ELF-1 (cell line): Measurements from ENCODE around the gene SURF2.
"Not testable (repeated sequence)": the region's sequence is repeated elsewhere in the genome, so short reads cannot be mapped to it uniquely, and the experiment has no call there.

ENCODE experiments used
- DNase-seq: peaks from one replicate; pipeline ENCODE4 v3.0.0-alpha.2; 2016; ENCODE audit warnings: low read depth, low spot score

SURF2 gene

DNA sequence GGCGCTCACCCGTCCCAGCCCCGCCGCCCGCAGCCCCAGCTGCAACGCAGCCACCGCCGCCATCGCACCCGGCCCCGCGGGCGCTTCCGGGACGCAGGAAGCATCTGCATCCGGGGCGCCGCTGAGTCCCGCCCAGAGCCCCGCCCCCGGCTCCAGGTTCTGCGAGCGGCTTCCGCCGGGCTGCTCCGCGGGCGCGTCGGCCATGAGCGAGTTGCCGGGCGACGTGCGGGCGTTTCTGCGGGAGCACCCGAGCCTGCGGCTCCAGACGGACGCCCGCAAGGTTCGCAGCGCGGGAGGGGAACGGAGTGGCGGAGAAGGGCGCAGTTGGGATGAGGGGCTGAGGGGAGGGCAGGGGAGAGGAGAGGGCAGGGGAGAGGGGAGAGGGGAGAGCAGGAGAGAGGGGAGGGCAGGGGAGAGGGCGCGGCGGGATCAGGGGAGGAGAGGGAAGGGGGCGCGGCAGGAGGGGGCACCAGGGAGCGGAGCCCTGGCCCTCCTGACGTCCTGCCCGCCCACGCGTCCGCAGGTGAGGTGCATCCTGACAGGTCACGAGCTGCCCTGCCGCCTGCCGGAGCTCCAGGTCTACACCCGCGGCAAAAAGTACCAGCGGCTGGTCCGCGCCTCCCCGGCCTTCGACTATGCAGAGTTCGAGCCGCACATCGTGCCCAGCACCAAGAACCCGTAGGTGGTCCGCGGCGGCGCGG lies at the start of gene SURF2, which contains the start of gene SURF1:
SURF2 (plus strand) TSS at position 160 of the 701 bp plus-strand sequence; CDS start at position 203, 43 bp downstream.
SURF1 (minus strand) TSS at position 97 of the 701 bp plus-strand sequence; CDS start at position 63, 34 bp downstream.
- DNase-seq = peak; percentile 80

GRCh38 chr9:133307301-133307700 lies 49.0 kb upstream of the SURF2 start:
- no peak for DNase-seq

DNA sequence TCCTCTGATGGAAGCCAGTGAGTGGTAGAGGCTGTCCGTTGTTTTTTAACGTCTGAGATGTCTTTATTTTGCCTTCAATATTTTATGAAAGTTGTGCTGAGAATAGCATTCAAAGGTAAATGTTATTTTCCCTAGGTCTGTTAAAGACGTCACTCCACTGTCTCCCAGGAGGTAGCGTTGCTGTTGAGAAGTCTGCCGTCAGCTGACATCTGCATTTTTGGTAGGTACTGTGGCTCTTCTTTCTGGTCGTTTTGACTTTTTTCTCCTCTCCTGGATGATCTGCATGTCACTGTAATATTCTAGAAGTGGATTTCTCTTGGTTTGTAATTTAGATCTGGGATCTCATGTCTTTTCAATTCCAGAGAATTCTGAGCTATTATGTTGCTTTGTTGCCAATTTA lies 46.7 kb upstream of the SURF2 start:
- no peak for DNase-seq

GRCh38 chr9:133315997-133316396 lies 40.4 kb upstream of the SURF2 start:
- no peak for DNase-seq

GRCh38 chr9:133317551-133317950 lies 38.8 kb upstream of the SURF2 start:
- DNase-seq = not testable (repeated sequence)

GRCh38 chr9:133320421-133320881 lies 35.9 kb upstream of the SURF2 start:
- peak; percentile 44 for DNase-seq

DNA sequence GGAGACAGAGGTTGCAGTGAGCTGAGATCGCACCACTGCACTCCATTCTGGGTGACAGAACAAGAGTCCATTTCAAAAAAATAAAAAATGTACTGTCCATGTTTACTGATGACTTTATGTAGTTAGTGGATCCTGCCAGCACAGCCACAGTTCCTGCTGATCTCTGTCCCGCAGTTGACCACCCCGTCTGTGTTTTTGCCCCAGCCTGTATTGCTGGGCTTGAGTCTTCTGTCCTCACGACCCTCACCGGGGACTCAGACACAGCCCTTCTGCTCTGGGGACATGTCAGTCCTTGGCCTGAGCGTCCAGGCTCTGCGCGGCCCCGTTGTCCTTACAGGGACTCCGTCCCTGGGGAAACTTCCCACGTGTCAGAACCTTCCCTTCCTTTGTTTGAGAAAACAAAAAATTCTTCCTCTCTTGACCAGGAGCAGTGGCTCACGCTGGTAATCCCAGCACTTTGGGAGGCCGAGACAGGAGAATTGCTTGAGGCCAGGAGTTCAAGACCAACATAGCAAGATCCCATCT lies 34.9 kb upstream of the SURF2 start:
- DNase-seq = no peak

- no peak for DNase-seq
These were observed 33.6 kb upstream of the SURF2 start for GRCh38 chr9:133322701-133323100.

DNA sequence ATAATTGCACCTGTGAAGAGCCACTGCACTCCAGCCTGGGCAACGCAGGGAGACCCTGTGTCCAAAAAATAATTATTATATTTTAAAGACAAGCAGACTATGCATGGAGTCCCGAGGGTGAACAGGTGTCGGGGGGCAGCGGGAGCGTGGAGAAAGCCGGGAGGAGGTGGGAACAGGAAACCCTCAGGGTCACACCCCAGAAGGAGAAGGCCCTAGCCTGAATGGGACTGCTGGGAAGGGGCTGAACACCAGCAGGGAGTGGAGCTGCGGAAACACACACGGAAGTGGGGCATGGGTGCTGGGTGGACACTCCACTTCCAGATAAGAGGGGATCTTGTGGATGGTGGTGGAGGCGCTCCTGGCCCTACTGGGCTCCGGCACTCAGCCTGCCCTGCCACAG lies 33.1 kb upstream of the SURF2 start:
- no peak for DNase-seq

DNA sequence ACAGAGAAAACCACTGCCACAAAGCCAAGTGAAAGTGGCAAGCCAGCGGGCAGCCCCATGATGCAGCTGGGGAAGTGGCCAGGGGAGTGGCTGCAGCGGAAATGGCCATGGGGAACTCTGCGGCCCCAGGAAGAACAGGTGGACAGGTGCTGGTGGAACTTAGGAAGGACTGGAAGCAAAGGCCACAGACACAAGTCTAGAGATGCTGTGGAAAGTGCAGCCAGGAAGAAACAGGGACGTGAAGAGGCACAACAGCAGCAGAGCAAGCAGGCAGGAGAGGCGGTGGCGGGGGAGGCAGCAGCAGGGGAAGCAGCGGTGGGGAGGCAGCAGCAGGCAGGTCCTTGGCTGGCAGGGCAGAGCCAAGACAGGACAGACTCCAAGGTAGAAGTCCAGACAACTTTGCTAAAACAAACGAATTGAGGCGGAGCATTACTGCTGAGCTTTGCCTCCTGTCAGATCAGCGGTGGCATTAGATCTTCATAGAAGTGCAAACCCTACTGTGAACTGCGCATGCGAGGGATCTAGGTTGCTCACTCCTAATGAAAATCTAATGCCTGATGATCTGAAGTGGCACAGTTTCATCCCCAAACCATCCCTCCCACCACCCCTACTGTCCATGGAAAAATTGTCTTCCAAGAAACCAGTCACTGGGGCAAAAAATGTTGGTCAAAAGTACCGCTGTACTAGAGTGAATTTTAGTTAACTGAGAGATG lies 32.2 kb upstream of the SURF2 start:
- no peak for DNase-seq

DNA sequence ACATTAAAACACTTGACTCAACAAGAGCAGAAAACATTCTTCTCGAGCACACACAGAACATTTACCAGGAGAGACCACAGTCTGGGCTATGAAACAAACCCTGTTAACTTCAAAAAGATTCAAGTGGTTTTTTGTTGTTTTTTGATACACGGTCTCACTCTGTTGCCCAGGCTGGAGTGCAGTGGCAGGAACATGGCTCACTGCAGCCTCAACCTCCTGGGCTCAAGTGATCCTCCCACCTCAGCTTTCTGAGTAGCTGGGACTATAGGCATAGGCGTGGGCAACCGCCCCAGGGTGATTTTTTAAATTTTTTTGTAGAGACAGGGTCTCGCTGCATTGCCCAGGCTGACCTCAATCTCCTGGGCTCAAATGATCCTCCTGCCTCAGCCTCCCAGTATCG lies 29.3 kb upstream of the SURF2 start:
- DNase-seq = not testable (repeated sequence)

GRCh38 chr9:133327834-133328484 lies 28.4 kb upstream of the SURF2 start:
- DNase-seq = no peak

DNA sequence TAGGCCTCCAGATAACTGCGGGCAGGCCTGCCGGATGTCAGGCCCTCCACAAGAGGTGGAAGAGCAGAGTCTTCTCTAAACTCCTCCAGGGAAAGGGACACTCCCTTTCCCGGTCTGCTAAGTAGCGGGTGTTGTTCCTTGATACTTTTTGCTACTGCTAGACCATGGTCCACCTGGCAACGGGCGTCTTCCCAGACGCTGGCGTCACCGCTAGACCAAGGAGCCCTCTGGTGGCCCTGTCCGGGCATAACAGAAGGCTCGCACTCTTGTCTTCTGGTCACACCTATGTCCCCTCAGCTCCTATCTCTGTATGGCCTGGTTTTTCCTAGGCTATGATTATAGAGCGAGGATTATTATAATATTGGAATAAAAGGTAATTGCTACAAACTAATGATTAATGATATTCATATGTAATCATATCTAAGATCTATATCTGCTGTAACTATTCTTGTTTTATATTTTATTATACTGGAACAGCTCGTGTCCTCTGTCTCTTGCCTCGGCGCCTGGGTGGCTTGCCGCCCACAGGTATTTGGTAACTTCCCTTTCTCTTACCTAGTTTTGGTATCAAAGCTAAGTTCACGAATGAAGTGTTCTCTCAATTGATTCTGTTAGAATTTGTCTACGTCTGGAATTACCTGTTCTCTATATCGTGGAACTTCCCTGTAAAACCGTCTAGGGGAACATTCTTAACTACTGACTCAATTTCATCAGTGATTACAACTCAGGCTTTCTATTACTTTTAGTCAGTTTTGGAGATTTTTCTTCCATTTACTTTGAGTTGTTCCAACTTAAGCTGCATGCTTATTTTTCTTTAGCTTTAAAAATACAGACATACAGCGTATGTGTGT lies 26.8 kb upstream of the SURF2 start:
- DNase-seq = peak; percentile 75

DNA sequence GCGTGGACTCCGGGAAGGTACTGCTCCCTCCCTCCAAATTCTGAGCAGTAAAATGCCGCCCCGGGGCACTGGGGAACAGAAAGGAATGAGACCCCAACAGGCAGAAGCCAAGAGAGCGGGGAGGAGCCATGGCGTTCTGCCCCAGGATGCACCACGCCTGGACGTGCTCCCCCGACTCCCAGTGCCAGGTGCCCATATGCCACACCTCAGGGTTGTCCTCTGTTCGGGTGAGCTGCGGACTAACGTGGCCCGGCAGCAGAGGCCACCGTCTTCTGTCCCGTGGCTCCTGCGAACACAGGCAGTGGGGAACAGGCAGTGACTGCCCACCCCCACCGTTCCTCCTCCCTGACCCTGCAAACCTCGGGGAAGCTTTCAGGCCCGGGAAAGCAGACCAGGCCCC lies 25.1 kb upstream of the SURF2 start:
- DNase-seq = no peak

DNA sequence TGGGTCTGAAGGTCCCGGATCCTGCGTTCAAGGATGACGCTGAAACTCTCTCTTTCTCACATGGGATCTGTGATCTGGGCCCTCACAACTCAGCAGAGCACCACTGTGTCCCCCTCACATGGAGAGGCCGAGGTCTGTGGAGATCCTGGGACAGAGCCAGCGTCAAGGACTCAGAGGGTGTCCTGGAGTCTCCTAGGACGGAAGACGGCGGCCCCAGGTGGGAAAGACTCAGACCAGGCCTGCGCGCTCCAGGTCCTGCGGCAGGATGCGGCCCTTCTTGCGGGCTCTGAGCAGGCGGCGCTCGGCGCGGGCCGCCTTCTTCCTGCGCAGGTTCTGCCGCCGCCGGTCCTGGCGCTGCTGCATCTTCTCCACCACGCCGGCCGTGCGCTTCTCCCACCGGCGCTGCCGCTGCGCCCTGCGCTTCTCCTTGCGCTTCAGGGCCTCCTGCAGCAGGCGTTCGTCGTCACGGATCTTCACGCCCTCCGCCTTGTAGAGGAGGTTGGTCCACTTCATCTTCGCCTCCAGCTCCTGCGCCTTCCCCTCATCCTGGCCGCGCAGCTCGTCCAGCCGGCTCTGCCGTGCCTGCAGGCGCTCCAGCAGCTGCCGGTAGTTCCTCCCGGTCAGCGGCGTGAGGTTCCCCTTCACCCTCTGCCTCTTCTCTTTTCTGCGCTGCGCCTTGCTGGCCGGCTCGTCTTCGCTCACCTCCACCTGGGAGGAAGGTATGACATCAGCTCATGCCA lies 24.5 kb upstream of the SURF2 start:
- DNase-seq = no peak

- no peak for DNase-seq
These were observed 24.0 kb upstream of the SURF2 start for GRCh38 chr9:133332381-133332730.

- DNase-seq = no peak
These were observed 23.3 kb upstream of the SURF2 start for GRCh38 chr9:133333011-133333410.

GRCh38 chr9:133333566-133333965 lies 22.8 kb upstream of the SURF2 start:
- no peak for DNase-seq

DNA sequence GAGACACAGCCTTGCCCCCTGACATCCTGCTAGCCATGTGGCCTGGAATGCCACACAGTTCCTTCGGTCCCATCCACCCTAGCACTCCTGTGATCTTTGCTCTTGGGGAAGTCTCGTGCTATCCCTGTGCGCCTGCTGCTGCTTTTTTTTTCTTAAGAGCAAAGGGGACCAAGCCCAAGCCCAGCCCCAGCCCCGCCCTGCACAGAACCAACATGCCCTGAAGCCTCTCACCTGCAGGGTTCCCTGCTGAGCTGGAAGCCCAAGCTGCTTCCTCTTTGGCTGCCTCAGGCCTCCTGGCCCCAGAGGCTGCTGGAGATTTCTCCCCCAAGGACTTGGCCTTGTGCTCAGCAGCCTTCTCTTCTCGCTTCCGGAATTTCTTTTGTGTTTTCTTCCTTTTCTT lies 22.2 kb upstream of the SURF2 start:
- peak; percentile 85 for DNase-seq

GRCh38 chr9:133334888-133335287 lies 21.5 kb upstream of the SURF2 start:
- not testable (repeated sequence) for DNase-seq
